OCI-LY7 (cell line): ENCODE data around the gene TMPRSS15.

Source experiments
- CTCF ChIP-seq: fragments of 200-600 bp; sonication (generic); conservative IDR thresholded peaks from 2 replicates; pipeline ENCODE4 v1.5.1; 2014; ENCODE audit warnings: mild to moderate bottlenecking, antibody characterized with exemption, low read length, moderate library complexity, mixed read lengths
- EZH2phosphoT487 ChIP-seq: fragments of 200-600 bp; sonication (generic); IDR thresholded peaks from 2 replicates; pipeline ENCODE4 v1.6.1; 2018; ENCODE audit warnings: low read depth, borderline replicate concordance, mild to moderate bottlenecking, mixed run types, antibody characterized with exemption, low read length, moderate library complexity, mixed read lengths

DNA sequence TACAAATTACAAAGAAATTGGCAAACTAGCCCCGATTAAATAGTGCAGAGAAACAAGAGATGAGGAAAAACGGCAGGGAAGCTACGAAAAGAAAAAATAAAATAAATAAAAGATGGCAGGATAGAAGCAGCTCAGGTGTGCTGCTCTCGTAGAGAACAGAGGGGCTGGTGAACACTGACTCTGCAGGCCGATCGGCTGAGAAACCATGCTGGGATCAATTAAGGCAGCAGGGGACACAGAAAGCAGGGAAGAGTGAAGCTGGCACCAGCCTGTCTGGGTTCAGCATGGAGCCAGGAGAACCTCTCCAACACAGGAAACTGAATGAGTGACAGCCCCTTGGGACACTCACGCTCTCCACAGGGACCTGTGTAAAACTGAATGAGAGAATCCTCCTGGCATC, 39.5 kb upstream of the TMPRSS15 start:
- TF ChIP-seq CTCF: no peak
- TF ChIP-seq EZH2phosphoT487: no peak
